Glomerular endothelial cell (primary cell): Measurements from ENCODE around the gene KRABD2.
"Not testable (repeated sequence)": the region's sequence is repeated elsewhere in the genome, so short reads cannot be mapped to it uniquely, and the experiment has no call there.

ENCODE experiments used
- DNase-seq: peaks from one replicate; pipeline ENCODE4 v3.0.0-alpha.2; 2011; ENCODE audit warnings: low read depth, low spot score; ENCODE audit errors: extremely low read depth

KRABD2 gene

GRCh38 chr17:8393470-8394231 is 17.1 kb upstream of the KRABD2 start:
- DNase-seq, result no peak

- DNase-seq, result no peak
Observed at GRCh38 chr17:8392674-8393469, 16.4 kb upstream of the KRABD2 start.

- no peak for DNase-seq
Observed at GRCh38 chr17:8392274-8392673, 15.8 kb upstream of the KRABD2 start.

- DNase-seq, result no peak
Observed at GRCh38 chr17:8391711-8392110, 15.2 kb upstream of the KRABD2 start.

- no peak for DNase-seq
Observed at GRCh38 chr17:8387914-8388651, 11.6 kb upstream of the KRABD2 start.

- DNase-seq, result no peak
Observed at GRCh38 chr17:8386841-8387240, 10.3 kb upstream of the KRABD2 start.

- DNase-seq, result no peak
Observed at GRCh38 chr17:8384801-8385378, 8.4 kb upstream of the KRABD2 start.

- DNase-seq, result peak; percentile 96
Observed at GRCh38 chr17:8383143-8383822, 6.8 kb upstream of the KRABD2 start, which contains the start of gene RPL26. RPL26 (minus strand) TSS chr17:8383193; CDS start chr17:8382310, 883 bp downstream.

GRCh38 chr17:8382880-8383142 is 6.3 kb upstream of the KRABD2 start:
- DNase-seq, result no peak

GRCh38 chr17:8382052-8382879 is 5.8 kb upstream of the KRABD2 start:
- DNase-seq, result no peak

GRCh38 chr17:8380049-8380448 is 3.5 kb upstream of the KRABD2 start:
- no peak for DNase-seq

- not testable (repeated sequence) for DNase-seq
Observed at GRCh38 chr17:8378117-8378516, 1.6 kb upstream of the KRABD2 start.

- DNase-seq, result no peak
Observed at GRCh38 chr17:8377422-8377821, 918 bp upstream of the KRABD2 start.

- DNase-seq, result no peak
Observed at GRCh38 chr17:8375738-8376259, 705 bp downstream of the KRABD2 start.

- not testable (repeated sequence) for DNase-seq
Observed at GRCh38 chr17:8373856-8374255, 2.6 kb downstream of the KRABD2 start.

- DNase-seq, result no peak
Observed at GRCh38 chr17:8372422-8372821, 4.1 kb downstream of the KRABD2 start.

GRCh38 chr17:8371786-8372185 is 4.7 kb downstream of the KRABD2 start:
- DNase-seq, result no peak

GRCh38 chr17:8369944-8370343 is 6.6 kb downstream of the KRABD2 start:
- no peak for DNase-seq

GRCh38 chr17:8368193-8368592 is 8.3 kb downstream of the KRABD2 start:
- DNase-seq, result no peak

- no peak for DNase-seq
Observed at GRCh38 chr17:8366231-8366630, 10.3 kb downstream of the KRABD2 start.
